CD14-positive monocyte (primary cell): ENCODE data around the gene GPHN. TPM values are rescaled to one million over a fixed set of nuclear protein-coding genes. Genes with fewer than 3 reads are reported as not detected.

Source experiments
- DNase-seq, 3 donors: peaks; one replicate each; pipeline ENCODE4 v3.0.0-alpha.2; 2011 to 2022
- H2AFZ ChIP-seq: 2 replicates; pipeline ENCODE4 v1.6.0; 2012; ENCODE audit warnings: mild to moderate bottlenecking, low read depth, low read length, inconsistent platforms; ENCODE audit not compliant: insufficient read depth, poor library complexity, severe bottlenecking
- H3K27ac ChIP-seq, 2 donors: 1 replicate in 1 of 2; 2 replicates in 1 of 2; pipeline ENCODE4 v1.5.1; 2012 to 2013; ENCODE audit warnings: low read length in 2 of 2, control low read depth in 1 of 2, inconsistent platforms in 1 of 2, low read depth in 1 of 2, mild to moderate bottlenecking in 1 of 2
- H3K27me3 ChIP-seq, 2 donors: one replicate each; pipeline versions ENCODE4 v1.6.0 to v1.6.1; 2011 to 2013; ENCODE audit warnings: low read length in 2 of 2; ENCODE audit not compliant: control insufficient read depth in 2 of 2, insufficient read depth in 2 of 2
- H3K36me3 ChIP-seq, 2 donors: replicated peaks in 1 of 2; 1 replicate in 1 of 2; 2 replicates in 1 of 2; pipeline versions ENCODE4 v1.5.1 to v1.6.1; 2012 to 2013; ENCODE audit warnings: low read length in 2 of 2, control low read depth in 1 of 2, inconsistent platforms in 1 of 2, mild to moderate bottlenecking in 1 of 2; ENCODE audit not compliant: insufficient read depth in 2 of 2, control insufficient read depth in 1 of 2
- H3K4me1 ChIP-seq, 2 donors: 1 replicate in 1 of 2; 2 replicates in 1 of 2; pipeline versions ENCODE4 v1.5.1 to v1.6.1; 2012 to 2013; ENCODE audit warnings: low read length in 2 of 2, control low read depth in 1 of 2, inconsistent platforms in 1 of 2, mild to moderate bottlenecking in 1 of 2, moderate library complexity in 1 of 2; ENCODE audit not compliant: insufficient read depth in 2 of 2, control insufficient read depth in 1 of 2
- H3K4me2 ChIP-seq: replicated peaks from 2 replicates; pipeline ENCODE3; 2012; ENCODE audit warnings: low read length, moderate library complexity, mild to moderate bottlenecking; ENCODE audit not compliant: poor library complexity, severe bottlenecking; ENCODE audit errors: extremely low read depth
- H3K4me3 ChIP-seq, 3 experiments: fragments of 200-600 bp in 1 of 3; sonication (generic) in 1 of 3; replicated peaks in 1 of 3; 1 replicate in 2 of 3; 2 replicates in 1 of 3; pipeline ENCODE4 v1.5.1; 2011 to 2013; ENCODE audit warnings: low read length in 3 of 3, mild to moderate bottlenecking in 3 of 3, control low read depth in 2 of 3, low read depth in 2 of 3, inconsistent platforms in 1 of 3, moderate library complexity in 1 of 3
- H3K79me2 ChIP-seq: 2 replicates; pipeline ENCODE4 v1.6.0; 2012; ENCODE audit warnings: mild to moderate bottlenecking, control low read depth, inconsistent platforms, low read length, moderate library complexity; ENCODE audit not compliant: insufficient read depth
- H3K9ac ChIP-seq: 2 replicates; pipeline ENCODE4 v1.6.0; 2017; ENCODE audit warnings: low read length, mild to moderate bottlenecking; ENCODE audit not compliant: insufficient read depth, poor library complexity, severe bottlenecking
- H3K9me3 ChIP-seq, 2 donors: replicated peaks in 1 of 2; 1 replicate in 1 of 2; 2 replicates in 1 of 2; pipeline versions ENCODE4 v1.5.1 to v1.6.1; 2012 to 2013; ENCODE audit warnings: low read length in 2 of 2, control low read depth in 1 of 2; ENCODE audit not compliant: control insufficient read depth in 1 of 2, insufficient read depth in 1 of 2
- H4K20me1 ChIP-seq: 2 replicates; pipeline ENCODE4 v1.6.0; 2012; ENCODE audit warnings: mild to moderate bottlenecking, low read length, control low read depth, moderate library complexity; ENCODE audit not compliant: insufficient read depth
- H3K27ac Mint-ChIP-seq, 7 donors: one replicate each; pipeline ENCODE4 v1.8.0; 2020; ENCODE audit warnings: mild to moderate bottlenecking in 7 of 7, mixed read lengths in 7 of 7, moderate library complexity in 6 of 7, inconsistent platforms in 2 of 7
- H3K27me3 Mint-ChIP-seq, 3 donors: one replicate each; pipeline ENCODE4 v1.8.0; 2021 to 2022; ENCODE audit warnings: low read depth in 3 of 3, mild to moderate bottlenecking in 3 of 3, mixed read lengths in 3 of 3, moderate library complexity in 3 of 3, inconsistent platforms in 1 of 3
- H3K36me3 Mint-ChIP-seq, 2 donors: one replicate each; pipeline ENCODE4 v1.8.0; 2020; ENCODE audit warnings: mixed read lengths in 2 of 2, inconsistent platforms in 1 of 2, mild to moderate bottlenecking in 1 of 2
- H3K4me1 Mint-ChIP-seq: one replicate; pipeline ENCODE4 v1.8.0; 2020; ENCODE audit warnings: mild to moderate bottlenecking, mixed read lengths
- H3K4me3 Mint-ChIP-seq, 2 donors: one replicate each; pipeline ENCODE4 v1.8.0; 2020; ENCODE audit warnings: mild to moderate bottlenecking in 2 of 2, mixed read lengths in 2 of 2, moderate library complexity in 1 of 2
- H3K9me3 Mint-ChIP-seq, 7 donors: one replicate each; pipeline ENCODE4 v1.8.0; 2020 to 2022; ENCODE audit warnings: mixed read lengths in 7 of 7, mild to moderate bottlenecking in 6 of 7, moderate library complexity in 6 of 7, inconsistent platforms in 2 of 7
- CTCF ChIP-seq: fragments of 200-600 bp; IDR thresholded peaks from one replicate; pipeline ENCODE4 v1.8.0; 2022; ENCODE audit warnings: antibody characterized with exemption, mild to moderate bottlenecking
- WGBS: methylation state at CpG from one replicate; pipeline ENCODE4 v1.1.5; 2013; ENCODE audit warnings: missing lambda C conversion rate; ENCODE audit not compliant: insufficient coverage; 5-methylcytosine and 5-hydroxymethylcytosine counted together
- intact Hi-C, 2 donors: fragments of 100-400 bp; cut with micrococcal nuclease; formaldehyde crosslinking; loops; one replicate each; pipeline versions ENCODE4 v1.15.0 to v1.15.1; 2023
- polyA plus RNA-seq, 3 donors: library from polyadenylated mRNA; depleted of rRNA in 1 of 3; unstranded in 2 of 3; stranded (reverse) in 1 of 3; fragments of 300-500 nt in 2 of 3; fragments of >200 nt in 1 of 3; fragmentation: Illumina TruSeq in 2 of 3; gene quantifications; 1 replicate in 2 of 3; 2 replicates in 1 of 3; pipeline ENCODE4 v1.2.3, GENCODE V29; 2012 to 2021

The GPHN gene
- polyA plus RNA-seq, 3 donors: 1.9 to 3.1 (median 3.0) TPM

DNA sequence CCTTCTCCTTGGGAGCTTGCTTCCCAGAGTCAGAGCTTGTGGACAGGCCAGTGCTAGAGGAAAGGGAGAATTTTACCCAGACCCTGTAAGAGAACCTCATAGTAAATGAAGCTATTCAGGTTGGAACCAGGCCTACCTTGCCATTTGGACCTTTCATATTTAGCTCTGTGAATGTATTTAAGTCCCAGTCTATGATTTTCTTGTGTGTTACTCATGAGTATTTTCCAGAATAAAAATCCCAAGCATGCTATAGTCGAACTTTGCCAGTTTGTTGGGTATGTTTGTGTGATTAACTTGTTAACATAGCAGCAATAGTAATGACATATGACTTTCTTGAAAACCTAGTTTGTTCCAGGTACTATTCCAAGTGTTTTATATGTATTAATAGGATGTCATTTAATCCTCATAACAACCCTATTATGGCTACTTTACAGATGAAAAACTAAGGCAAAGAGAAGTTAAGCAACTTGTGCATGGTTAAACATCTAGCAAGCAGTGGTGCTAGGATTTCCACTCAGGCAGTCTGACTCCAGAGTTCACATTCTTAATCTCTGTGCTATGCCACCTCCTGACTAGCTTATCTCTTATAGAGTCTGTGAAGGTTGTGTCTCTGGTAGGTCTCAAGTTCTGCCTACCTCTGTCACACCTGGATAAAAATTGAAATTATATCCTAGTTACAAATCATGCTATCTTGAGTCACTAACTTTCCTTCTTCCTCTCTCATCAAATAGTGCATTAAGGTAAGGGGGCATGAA lies 633.4 kb downstream of the GPHN start:
- DNase-seq: no peak
- H3K27me3 Mint-ChIP-seq: peaks cover 0 to 4% (median 0%) of the 10 kb centered on the region in 3 donors
- no peaks in the 10 kb centered on the region for H4K20me1 ChIP-seq
- H3K36me3 Mint-ChIP-seq: no peaks in the 10 kb centered on the region
- no peak overlapping the region for H3K4me3 ChIP-seq
- no peak for TF ChIP-seq CTCF
- no peaks in the 10 kb centered on the region for H3K4me1 ChIP-seq
- no peaks in the 10 kb centered on the region for H3K36me3 ChIP-seq
- no peaks in the 10 kb centered on the region for H3K4me1 Mint-ChIP-seq
- H3K9me3 ChIP-seq: no peaks in the 10 kb centered on the region
- no peak overlapping the region for H3K4me3 Mint-ChIP-seq
- H3K4me2 ChIP-seq: no peak overlapping the region
- intact Hi-C loops: no loop called here
- H3K27ac Mint-ChIP-seq: no peak overlapping the region
- H3K9me3 Mint-ChIP-seq: no peaks in the 10 kb centered on the region
- H3K9ac ChIP-seq: no peak overlapping the region
- no peak overlapping the region for H3K27ac ChIP-seq
- H3K79me2 ChIP-seq: no peaks in the 10 kb centered on the region
- no CpG with 5 or more reads among the region's 1 CpG for WGBS
- no peaks in the 10 kb centered on the region for H3K27me3 ChIP-seq
- no peak overlapping the region for H2AFZ ChIP-seq

- Histone ChIP-seq H3K9ac (no peak overlapping the region), H3K27me3 (no peaks in the 10 kb centered on the region), H3K4me2 (no peak overlapping the region), H3K79me2 (no peaks in the 10 kb centered on the region), H4K20me1 (no peaks in the 10 kb centered on the region), H2AFZ (no peak overlapping the region), H3K9me3 (no peaks in the 10 kb centered on the region), H3K4me3 (no peak overlapping the region), H3K36me3 (no peaks in the 10 kb centered on the region), H3K4me1 (no peaks in the 10 kb centered on the region), H3K27ac (no peak overlapping the region)
- no peaks in the 10 kb centered on the region for H3K9me3 Mint-ChIP-seq
- TF ChIP-seq CTCF: no peak
- intact Hi-C loops: no loop called here
- no peak for DNase-seq
- H3K4me3 Mint-ChIP-seq: no peak overlapping the region
- H3K4me1 Mint-ChIP-seq: no peaks in the 10 kb centered on the region
- no peaks in the 10 kb centered on the region for H3K27me3 Mint-ChIP-seq
- H3K36me3 Mint-ChIP-seq: no peaks in the 10 kb centered on the region
- WGBS: 94% methylated on average over 2 of the region's 4 CpGs
- no peak overlapping the region for H3K27ac Mint-ChIP-seq
Observed at GRCh38 chr14:67151082-67151666, 643.2 kb downstream of the GPHN start.
